PC-3 (cell line): Measurements from ENCODE around the gene SERPINA4.

Source experiments
- CTCF ChIP-seq: fragments of 300-600 bp; sonication (generic); conservative IDR thresholded peaks from 2 replicates; pipeline ENCODE4 v1.5.1; 2017; ENCODE audit warnings: antibody characterized with exemption, low read depth, mild to moderate bottlenecking, low read length
- EZH2phosphoT487 ChIP-seq: fragments of 300-600 bp; sonication (generic); IDR thresholded peaks from 2 replicates; pipeline ENCODE4 v1.6.1; 2018; ENCODE audit warnings: mild to moderate bottlenecking, antibody characterized with exemption, low read length, borderline replicate concordance

- TF ChIP-seq CTCF (no peak), EZH2phosphoT487 (no peak)
Measured at GRCh38 chr14:94569381-94570001, 8.2 kb downstream of the SERPINA4 start.
